MCF 10A (cell line): ENCODE results near the gene PINLYP. TPM values are rescaled to one million over a fixed set of nuclear protein-coding genes. Genes with fewer than 3 reads are reported as not detected.

Experiments used
- BruUV-seq: library from RNA; stranded (reverse); fragments of 400-500 nt; replicated peaks from 2 replicates; lab custom pipeline; 2021; lab: Mats Ljungman, UMichigan
- CTCF ChIA-PET: fragments of 300-600 bp; sonication (Branson Sonifier 250); formaldehyde crosslinking; extraction: SDS; loops from one replicate; lab custom pipeline; 2021; ENCODE audit warnings: antibody characterized with exemption, inconsistent platforms; lab: Yijun Ruan, JAX
- POLR2A ChIA-PET: fragments of 300-600, 350-650 bp; sonication (Branson Sonifier 250); formaldehyde crosslinking; extraction: SDS; loops from one replicate; lab custom pipeline; 2020; ENCODE audit warnings: antibody characterized with exemption, inconsistent platforms; lab: Yijun Ruan, JAX
- DNase-seq: peaks from one replicate; pipeline ENCODE4 v3.0.0-alpha.2; 2018; ENCODE audit not compliant: unreplicated experiment
- H3K27ac Mint-ChIP-seq: one replicate; pipeline ENCODE4 v1.8.0; 2022; ENCODE audit warnings: mild to moderate bottlenecking, low read depth, mixed read lengths; ENCODE audit not compliant: unreplicated experiment
- H3K27me3 Mint-ChIP-seq: one replicate; pipeline ENCODE4 v1.8.0; 2022; ENCODE audit warnings: mixed read lengths; ENCODE audit not compliant: insufficient read depth, unreplicated experiment
- H3K36me3 Mint-ChIP-seq: one replicate; pipeline ENCODE4 v1.8.0; 2022; ENCODE audit warnings: mild to moderate bottlenecking, moderate library complexity, mixed read lengths; ENCODE audit not compliant: insufficient read depth, unreplicated experiment
- H3K4me1 Mint-ChIP-seq: one replicate; pipeline ENCODE4 v1.8.0; 2022; ENCODE audit warnings: mixed read lengths; ENCODE audit not compliant: insufficient read depth, unreplicated experiment
- H3K4me3 Mint-ChIP-seq: one replicate; pipeline ENCODE4 v1.8.0; 2022; ENCODE audit warnings: mild to moderate bottlenecking, moderate library complexity, mixed read lengths; ENCODE audit not compliant: unreplicated experiment
- H3K9me3 Mint-ChIP-seq: one replicate; pipeline ENCODE4 v1.8.0; 2022; ENCODE audit warnings: mixed read lengths; ENCODE audit not compliant: unreplicated experiment
- intact Hi-C: fragments of 100-400 bp; cut with micrococcal nuclease; formaldehyde crosslinking; loops from 2 replicates; pipeline ENCODE4 v1.14.1; 2022
- total RNA-seq: library from RNA; stranded (reverse); gene quantifications from 2 replicates; pipeline ENCODE4 v1.2.3, GENCODE V29; 2022
- TF ChIP-seq, protein P1 (sequence below): fragments of 200-600 bp; IDR thresholded peaks from one replicate; pipeline ENCODE4 v1.8.0; 2022; ENCODE audit warnings: antibody characterized with exemption, mild to moderate bottlenecking; ENCODE audit not compliant: unreplicated experiment

Gene PINLYP
- total RNA-seq, 1 experiment from 2014 or later: not detected

DNA sequence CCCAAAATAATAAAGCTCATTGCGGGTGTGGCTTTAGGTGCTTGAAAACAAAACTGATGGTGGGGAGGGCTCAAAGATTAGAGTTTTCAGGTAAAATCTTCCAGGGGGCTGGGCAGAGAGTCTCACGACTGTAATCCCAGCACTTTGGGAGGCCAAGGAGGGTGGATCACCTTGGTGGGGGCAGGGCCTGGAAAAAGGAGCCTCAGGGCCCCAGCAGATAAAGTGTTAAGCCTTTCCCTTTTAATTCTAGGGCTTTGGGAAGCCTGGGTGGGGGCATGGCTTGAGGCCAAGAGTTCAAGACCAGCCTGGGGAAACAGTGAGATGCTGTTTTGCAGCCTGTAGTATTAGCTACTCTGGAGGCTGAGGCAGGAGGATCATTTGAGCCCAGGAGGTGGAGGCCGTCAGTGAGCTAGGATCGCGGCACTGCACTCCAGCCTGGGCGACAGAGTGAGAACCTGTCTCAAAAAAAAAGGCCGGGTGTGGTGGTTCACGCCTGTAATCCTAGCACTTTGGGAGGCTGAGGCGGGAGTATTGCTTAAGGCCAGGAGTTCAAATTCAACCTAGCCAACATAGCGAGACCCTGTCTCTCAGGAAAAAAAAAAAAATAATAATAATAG lies 18.6 kb downstream of the PINLYP start:
- TF ChIP-seq, protein P1, sequence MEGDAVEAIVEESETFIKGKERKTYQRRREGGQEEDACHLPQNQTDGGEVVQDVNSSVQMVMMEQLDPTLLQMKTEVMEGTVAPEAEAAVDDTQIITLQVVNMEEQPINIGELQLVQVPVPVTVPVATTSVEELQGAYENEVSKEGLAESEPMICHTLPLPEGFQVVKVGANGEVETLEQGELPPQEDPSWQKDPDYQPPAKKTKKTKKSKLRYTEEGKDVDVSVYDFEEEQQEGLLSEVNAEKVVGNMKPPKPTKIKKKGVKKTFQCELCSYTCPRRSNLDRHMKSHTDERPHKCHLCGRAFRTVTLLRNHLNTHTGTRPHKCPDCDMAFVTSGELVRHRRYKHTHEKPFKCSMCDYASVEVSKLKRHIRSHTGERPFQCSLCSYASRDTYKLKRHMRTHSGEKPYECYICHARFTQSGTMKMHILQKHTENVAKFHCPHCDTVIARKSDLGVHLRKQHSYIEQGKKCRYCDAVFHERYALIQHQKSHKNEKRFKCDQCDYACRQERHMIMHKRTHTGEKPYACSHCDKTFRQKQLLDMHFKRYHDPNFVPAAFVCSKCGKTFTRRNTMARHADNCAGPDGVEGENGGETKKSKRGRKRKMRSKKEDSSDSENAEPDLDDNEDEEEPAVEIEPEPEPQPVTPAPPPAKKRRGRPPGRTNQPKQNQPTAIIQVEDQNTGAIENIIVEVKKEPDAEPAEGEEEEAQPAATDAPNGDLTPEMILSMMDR: no peak
- H3K27me3 Mint-ChIP-seq: no peaks in the 10 kb centered on the region
- H3K27ac Mint-ChIP-seq: no peak overlapping the region
- H3K4me3 Mint-ChIP-seq: peak overlapping the region; percentile 99
- no peak for DNase-seq
- peaks cover 50% of the 10 kb centered on the region for H3K36me3 Mint-ChIP-seq
- peaks cover 24% of the 10 kb centered on the region for H3K4me1 Mint-ChIP-seq
- BruUV-seq: no TSS peak
- ChIA-PET CTCF (interaction anchor here (0.6 to 2.1 kb wide), 30 partner anchors 10 to 200 kb away, joined by 3 to 13 read pairs (median 4); partner anchors contain the start of genes PINLYP and XRCC1), POLR2A (interaction anchor here (0.6 to 5.4 kb wide), 12 partner anchors 11 to 161 kb away, joined by 3 to 75 read pairs (median 5); partner anchors contain the start of genes ETHE1, PINLYP, PLAUR and SMG9)
- intact Hi-C loops: loop anchor here (2.0 kb wide), 1 partner anchor 147 kb away; no protein-coding TSS in a partner anchor
- H3K9me3 Mint-ChIP-seq: no peaks in the 10 kb centered on the region

DNA sequence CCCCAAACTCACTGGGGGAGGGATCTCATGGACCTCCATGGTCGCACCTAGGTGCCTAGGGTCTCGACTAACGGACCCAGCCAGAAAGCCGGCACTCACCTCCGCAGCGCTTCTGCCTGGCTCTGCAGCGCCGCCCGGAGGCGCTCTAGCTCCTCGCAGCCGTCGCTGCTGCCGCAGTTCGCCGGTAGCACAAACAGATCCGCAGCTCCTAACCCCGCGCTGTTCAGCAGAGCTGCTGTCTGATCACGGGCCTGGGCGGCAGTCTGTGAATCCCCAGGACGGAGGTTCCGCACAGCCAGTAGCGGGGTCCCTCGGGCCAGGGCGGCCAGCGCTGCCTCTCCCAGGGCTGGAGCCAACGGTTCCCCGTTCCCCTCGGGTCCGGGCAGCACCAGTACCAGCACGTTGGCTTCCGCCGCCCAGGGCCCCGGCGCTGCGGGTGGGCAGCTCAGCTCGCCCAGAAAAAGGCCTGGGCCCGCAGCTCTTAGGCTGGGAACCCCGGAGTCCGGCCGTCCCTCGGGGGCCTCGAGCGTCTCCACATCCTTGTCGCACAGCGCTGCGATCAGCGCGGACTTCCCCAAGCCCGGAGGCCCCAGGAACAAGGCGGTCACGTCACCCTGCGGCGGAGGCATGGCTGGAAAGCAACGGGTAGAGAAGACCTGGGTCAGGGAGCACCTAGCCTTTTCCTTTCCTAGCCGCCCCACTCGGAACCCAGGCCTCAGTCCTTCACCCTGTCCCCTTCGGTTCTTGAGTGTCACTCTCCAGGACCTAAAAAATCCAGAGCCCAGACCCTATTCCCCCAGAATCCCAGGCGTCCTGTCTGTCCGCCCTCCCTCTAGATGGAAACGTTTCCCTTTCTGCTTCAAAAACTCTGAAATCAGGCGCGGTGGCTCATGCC lies 19.4 kb downstream of the PINLYP start:
- ChIA-PET CTCF (interaction anchor here (0.6 to 2.1 kb wide), 28 partner anchors 12 to 201 kb away, joined by 3 to 13 read pairs (median 4); partner anchors contain the start of genes PINLYP and XRCC1), POLR2A (interaction anchor here (0.6 to 5.4 kb wide), 23 partner anchors 11 to 164 kb away, joined by 3 to 75 read pairs (median 4); partner anchors contain the start of genes ETHE1, PINLYP, PLAUR and SMG9)
- H3K36me3 Mint-ChIP-seq: peaks cover 44% of the 10 kb centered on the region
- TF ChIP-seq, protein P1: peak; percentile 59
- intact Hi-C loops: loop anchor here (2.0 to 5.0 kb wide), 2 partner anchors 148 to 187 kb away; partner anchors contain the start of gene KCNN4
- peaks cover 24% of the 10 kb centered on the region for H3K4me1 Mint-ChIP-seq
- no peaks in the 10 kb centered on the region for H3K9me3 Mint-ChIP-seq
- no peaks in the 10 kb centered on the region for H3K27me3 Mint-ChIP-seq
- H3K4me3 Mint-ChIP-seq: peak overlapping the region; percentile 99
- BruUV-seq: no TSS peak
- DNase-seq: peak; percentile 57
- H3K27ac Mint-ChIP-seq: peak overlapping the region; percentile 99

DNA sequence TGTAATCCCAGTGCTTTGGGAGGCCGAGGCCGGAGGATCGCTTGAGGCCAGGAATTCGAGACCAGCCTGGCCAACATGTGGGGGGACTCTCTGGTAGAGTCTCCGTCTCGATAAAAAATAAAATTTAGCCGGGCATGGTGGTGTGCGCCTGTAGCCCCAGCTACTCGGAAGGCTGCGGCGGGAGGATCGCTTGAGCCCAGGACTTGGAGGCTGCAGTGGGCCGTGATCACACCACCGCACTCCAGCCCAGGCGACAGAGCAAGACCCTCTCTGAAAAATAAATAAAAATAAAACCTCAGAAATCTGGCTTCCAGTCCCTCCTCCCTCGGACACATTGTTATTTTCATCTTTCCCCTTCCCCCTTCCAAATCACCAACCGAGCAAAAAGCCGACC lies 20.0 kb downstream of the PINLYP start:
- H3K27ac Mint-ChIP-seq: peak overlapping the region; percentile 99
- TF ChIP-seq, protein P1: no peak
- POLR2A ChIA-PET: interaction anchor here (0.7 to 5.4 kb wide), 29 partner anchors 11 to 190 kb away, joined by 3 to 75 read pairs (median 5); partner anchors contain the start of genes ETHE1, PINLYP, PLAUR and XRCC1
- CTCF ChIA-PET: interaction anchor here (0.6 to 2.1 kb wide), 7 partner anchors 21 to 167 kb away, joined by 3 to 13 read pairs (median 5); partner anchors contain the start of genes PINLYP and XRCC1
- peaks cover 46% of the 10 kb centered on the region for H3K36me3 Mint-ChIP-seq
- DNase-seq: no peak
- H3K4me1 Mint-ChIP-seq: peaks cover 24% of the 10 kb centered on the region
- no peaks in the 10 kb centered on the region for H3K9me3 Mint-ChIP-seq
- peak overlapping the region; percentile 99 for H3K4me3 Mint-ChIP-seq
- BruUV-seq: TSS peak; percentile 89
- no peaks in the 10 kb centered on the region for H3K27me3 Mint-ChIP-seq
- intact Hi-C loops: loop anchor here (2.0 to 5.0 kb wide), 2 partner anchors 149 to 187 kb away; partner anchors contain the start of gene KCNN4
